ENCODE measurements around the gene IQSEC1. TPM values are rescaled to one million over a fixed set of nuclear protein-coding genes. Genes with fewer than 3 reads are reported as not detected.

The IQSEC1 gene
- polyA plus RNA-seq, 3 donors, result 17.7 to 61.7 (median 30.3) TPM

GRCh38 chr3:12939137-12939536 lies 134.1 kb downstream of the IQSEC1 start:
- peaks cover 0 to 2% (median 0%) of the 10 kb centered on the region in 7 donors for H3K9me3 Mint-ChIP-seq
- H3K36me3 Mint-ChIP-seq, result peaks cover 83 to 98% of the 10 kb centered on the region in 2 donors
- Histone ChIP-seq H3K4me3 (replicated peaks in 1 of 3; ENCODE audit: low read depth in 2 of 3, low read length in 3 of 3) (no peak overlapping the region), H3K79me2 (ENCODE audit: insufficient read depth, low read length) (peaks cover 17% of the 10 kb centered on the region), H3K27me3 (ENCODE audit: control insufficient read depth in 2 of 2, insufficient read depth in 2 of 2, low read length in 2 of 2) (no peaks in the 10 kb centered on the region), H2AFZ (ENCODE audit: insufficient read depth, low read depth, low read length, poor library complexity, severe bottlenecking) (no peak overlapping the region), H3K9me3 (replicated peaks in 1 of 2; ENCODE audit: control insufficient read depth in 1 of 2, insufficient read depth in 1 of 2, low read length in 2 of 2) (no peaks in the 10 kb centered on the region), H3K4me2 (replicated peaks; ENCODE audit: extremely low read depth, low read length, poor library complexity, severe bottlenecking) (no peak overlapping the region), H3K4me1 (ENCODE audit: control insufficient read depth in 1 of 2, insufficient read depth in 2 of 2, low read length in 2 of 2) (no peaks in the 10 kb centered on the region), H4K20me1 (ENCODE audit: insufficient read depth, low read length) (peaks cover 100% of the 10 kb centered on the region), H3K9ac (ENCODE audit: insufficient read depth, low read length, poor library complexity, severe bottlenecking) (no peak overlapping the region), H3K27ac (ENCODE audit: low read depth in 1 of 2, low read length in 2 of 2) (no peak overlapping the region), H3K36me3 (replicated peaks in 1 of 2; ENCODE audit: control insufficient read depth in 1 of 2, insufficient read depth in 2 of 2, low read length in 2 of 2) (peaks cover 92 to 100% of the 10 kb centered on the region in 2 donors)
- intact Hi-C loops (cut with micrococcal nuclease), result no loop called here
- no peak overlapping the region for H3K4me3 Mint-ChIP-seq
- H3K27me3 Mint-ChIP-seq (ENCODE audit: low read depth in 3 of 3), result no peaks in the 10 kb centered on the region
- TF ChIP-seq CTCF (IDR thresholded peaks at IDR 0.05), result no peak
- peaks cover 2% of the 10 kb centered on the region for H3K4me1 Mint-ChIP-seq
- 88% methylated on average over 10 of the region's 10 CpGs for WGBS (ENCODE audit: insufficient coverage)
- no peak for DNase-seq
- H3K27ac Mint-ChIP-seq, result peak overlapping the region in 2 of 7 donors; percentile 15 to 47

- 95% methylated on average over 4 of the region's 10 CpGs for WGBS (ENCODE audit: insufficient coverage)
- no peak for TF ChIP-seq CTCF (IDR thresholded peaks at IDR 0.05)
- Mint-ChIP-seq H3K27me3 (ENCODE audit: low read depth in 3 of 3) (no peaks in the 10 kb centered on the region), H3K36me3 (peaks cover 90 to 99% of the 10 kb centered on the region in 2 donors), H3K27ac (peak overlapping the region in 1 of 7 donors; percentile 28), H3K9me3 (peaks cover 0 to 2% (median 0%) of the 10 kb centered on the region in 7 donors), H3K4me3 (no peak overlapping the region), H3K4me1 (peaks cover 2% of the 10 kb centered on the region)
- H3K9ac ChIP-seq (ENCODE audit: insufficient read depth, low read length, poor library complexity, severe bottlenecking), result no peak overlapping the region
- DNase-seq, result no peak
- H3K27ac ChIP-seq (ENCODE audit: low read depth in 1 of 2, low read length in 2 of 2), result no peak overlapping the region
- intact Hi-C loops (cut with micrococcal nuclease), result no loop called here
- no peak overlapping the region for H3K4me2 ChIP-seq (replicated peaks; ENCODE audit: extremely low read depth, low read length, poor library complexity, severe bottlenecking)
- H3K4me3 ChIP-seq (replicated peaks in 1 of 3; ENCODE audit: low read depth in 2 of 3, low read length in 3 of 3), result no peak overlapping the region
- H4K20me1 ChIP-seq (ENCODE audit: insufficient read depth, low read length), result peaks cover 100% of the 10 kb centered on the region
- H3K4me1 ChIP-seq (ENCODE audit: control insufficient read depth in 1 of 2, insufficient read depth in 2 of 2, low read length in 2 of 2), result no peaks in the 10 kb centered on the region
- no peak overlapping the region for H2AFZ ChIP-seq (ENCODE audit: insufficient read depth, low read depth, low read length, poor library complexity, severe bottlenecking)
- peaks cover 93 to 100% of the 10 kb centered on the region in 2 donors for H3K36me3 ChIP-seq (replicated peaks in 1 of 2; ENCODE audit: control insufficient read depth in 1 of 2, insufficient read depth in 2 of 2, low read length in 2 of 2)
- H3K79me2 ChIP-seq (ENCODE audit: insufficient read depth, low read length), result peaks cover 16% of the 10 kb centered on the region
- no peaks in the 10 kb centered on the region for H3K27me3 ChIP-seq (ENCODE audit: control insufficient read depth in 2 of 2, insufficient read depth in 2 of 2, low read length in 2 of 2)
- no peaks in the 10 kb centered on the region for H3K9me3 ChIP-seq (replicated peaks in 1 of 2; ENCODE audit: control insufficient read depth in 1 of 2, insufficient read depth in 1 of 2, low read length in 2 of 2)
These were observed 134.9 kb downstream of the IQSEC1 start for GRCh38 chr3:12938258-12938711.
